Natural killer cell (primary cell): ENCODE results near the gene ARHGEF16. TPM values are rescaled to one million over a fixed set of nuclear protein-coding genes. Genes with fewer than 3 reads are reported as not detected.

Experiments
- ATAC-seq, 3 donors: fragments of 150-1000 bp in 2 of 3; fragments of 200-7000 bp in 1 of 3; cut with Tn5 transposase; 1 replicate in 1 of 3; 2 replicates in 2 of 3; pipeline ENCODE4 v1.10.0; 2021; ENCODE audit warnings: mild to moderate bottlenecking in 2 of 3, moderate library complexity in 2 of 3
- DNase-seq, 2 donors: peaks; one replicate each; pipeline versions ENCODE4 v3.0.0 to v3.0.0-alpha.2; 2013 to 2021; ENCODE audit warnings: mixed read lengths in 1 of 2
- H3K27ac ChIP-seq: one replicate; pipeline ENCODE4 v1.5.1; 2013; ENCODE audit warnings: mild to moderate bottlenecking, low read length
- H3K27me3 ChIP-seq: one replicate; pipeline ENCODE4 v1.6.1; 2013; ENCODE audit warnings: low read length; ENCODE audit not compliant: control insufficient read depth, insufficient read depth
- H3K36me3 ChIP-seq: one replicate; pipeline ENCODE4 v1.6.1; 2013; ENCODE audit warnings: low read length; ENCODE audit not compliant: control insufficient read depth, insufficient read depth
- H3K4me1 ChIP-seq: one replicate; pipeline ENCODE4 v1.6.1; 2013; ENCODE audit warnings: low read length; ENCODE audit not compliant: control insufficient read depth, insufficient read depth
- H3K4me3 ChIP-seq: one replicate; pipeline ENCODE4 v1.5.1; 2013; ENCODE audit warnings: low read length
- H3K9me3 ChIP-seq: one replicate; pipeline ENCODE4 v1.6.1; 2013; ENCODE audit warnings: low read length; ENCODE audit not compliant: control insufficient read depth, insufficient read depth
- H3K27ac Mint-ChIP-seq, 2 donors: one replicate each; pipeline ENCODE4 v1.8.0; 2022; ENCODE audit warnings: mild to moderate bottlenecking in 2 of 2, mixed read lengths in 2 of 2, moderate library complexity in 1 of 2
- H3K27me3 Mint-ChIP-seq, 2 donors: one replicate each; pipeline ENCODE4 v1.8.0; 2022; ENCODE audit warnings: low read depth in 2 of 2, mixed read lengths in 2 of 2
- H3K36me3 Mint-ChIP-seq: one replicate; pipeline ENCODE4 v1.8.0; 2022; ENCODE audit warnings: mixed read lengths
- H3K4me1 Mint-ChIP-seq, 2 donors: one replicate each; pipeline ENCODE4 v1.8.0; 2022; ENCODE audit warnings: mixed read lengths in 2 of 2
- H3K4me3 Mint-ChIP-seq: one replicate; pipeline ENCODE4 v1.8.0; 2022; ENCODE audit warnings: mild to moderate bottlenecking, moderate library complexity, mixed read lengths
- H3K9me3 Mint-ChIP-seq, 2 donors: one replicate each; pipeline ENCODE4 v1.8.0; 2022; ENCODE audit warnings: mixed read lengths in 2 of 2
- WGBS: methylation state at CpG from one replicate; pipeline ENCODE4 v1.1.7; 2013; ENCODE audit warnings: missing lambda C conversion rate; ENCODE audit not compliant: insufficient coverage; 5-methylcytosine and 5-hydroxymethylcytosine counted together
- intact Hi-C: fragments of 100-400 bp; cut with micrococcal nuclease; formaldehyde crosslinking; loops from one replicate; pipeline ENCODE4 v1.14.2; 2022
- total RNA-seq, 4 donors: library from RNA; stranded (reverse); fragments of 120-200 nt in 1 of 4; gene quantifications; one replicate each; pipeline versions ENCODE4 v1.2.3 to v1.2.4, GENCODE V29; 2013 to 2022
- TF ChIP-seq, protein P1 (sequence below): fragments of 200-600 bp; IDR thresholded peaks from one replicate; pipeline ENCODE4 v1.8.0; 2022; ENCODE audit warnings: antibody characterized with exemption

ARHGEF16 gene
- total RNA-seq, 3 donors from 2014 or later (not counting 1 experiment from before 2014, with no cell fraction given), result not detected

DNA sequence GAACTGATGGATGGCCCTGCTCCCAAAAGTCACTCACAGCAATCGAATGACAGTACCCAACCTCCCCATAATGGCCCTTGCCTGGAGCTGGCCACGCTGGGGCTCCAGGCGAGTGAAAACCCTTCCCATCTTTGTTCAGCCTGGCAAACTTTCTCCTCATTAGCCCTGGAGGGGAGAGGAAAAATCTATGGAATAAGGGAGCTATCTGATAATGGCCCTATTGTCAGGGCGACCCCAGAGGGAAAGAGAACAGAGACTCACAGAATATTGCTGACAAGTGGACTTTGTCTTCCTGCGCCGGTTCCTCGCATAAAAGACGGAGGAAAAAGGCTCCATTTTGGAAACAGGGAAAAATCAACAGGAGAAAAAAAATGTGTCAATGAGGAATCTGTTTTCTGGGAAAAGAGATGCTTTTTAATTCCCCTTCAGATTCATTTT lies 13.0 kb upstream of the ARHGEF16 start:
- Mint-ChIP-seq H3K4me3 (no peak overlapping the region), H3K4me1 (no peaks in the 10 kb centered on the region), H3K9me3 (no peaks in the 10 kb centered on the region), H3K27ac (no peak overlapping the region), H3K36me3 (no peaks in the 10 kb centered on the region), H3K27me3 (peaks cover 5 to 7% of the 10 kb centered on the region in 2 donors)
- no peak for DNase-seq
- H3K4me3 ChIP-seq, result no peak overlapping the region
- no peaks in the 10 kb centered on the region for H3K4me1 ChIP-seq
- intact Hi-C loops, result no loop called here
- H3K9me3 ChIP-seq, result no peaks in the 10 kb centered on the region
- no peaks in the 10 kb centered on the region for H3K27me3 ChIP-seq
- H3K36me3 ChIP-seq, result no peaks in the 10 kb centered on the region
- 83% methylated on average over 8 of the region's 8 CpGs for WGBS
- TF ChIP-seq, protein P1, sequence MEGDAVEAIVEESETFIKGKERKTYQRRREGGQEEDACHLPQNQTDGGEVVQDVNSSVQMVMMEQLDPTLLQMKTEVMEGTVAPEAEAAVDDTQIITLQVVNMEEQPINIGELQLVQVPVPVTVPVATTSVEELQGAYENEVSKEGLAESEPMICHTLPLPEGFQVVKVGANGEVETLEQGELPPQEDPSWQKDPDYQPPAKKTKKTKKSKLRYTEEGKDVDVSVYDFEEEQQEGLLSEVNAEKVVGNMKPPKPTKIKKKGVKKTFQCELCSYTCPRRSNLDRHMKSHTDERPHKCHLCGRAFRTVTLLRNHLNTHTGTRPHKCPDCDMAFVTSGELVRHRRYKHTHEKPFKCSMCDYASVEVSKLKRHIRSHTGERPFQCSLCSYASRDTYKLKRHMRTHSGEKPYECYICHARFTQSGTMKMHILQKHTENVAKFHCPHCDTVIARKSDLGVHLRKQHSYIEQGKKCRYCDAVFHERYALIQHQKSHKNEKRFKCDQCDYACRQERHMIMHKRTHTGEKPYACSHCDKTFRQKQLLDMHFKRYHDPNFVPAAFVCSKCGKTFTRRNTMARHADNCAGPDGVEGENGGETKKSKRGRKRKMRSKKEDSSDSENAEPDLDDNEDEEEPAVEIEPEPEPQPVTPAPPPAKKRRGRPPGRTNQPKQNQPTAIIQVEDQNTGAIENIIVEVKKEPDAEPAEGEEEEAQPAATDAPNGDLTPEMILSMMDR, result no peak
- no peak overlapping the region for H3K27ac ChIP-seq
- no peak for ATAC-seq

DNA sequence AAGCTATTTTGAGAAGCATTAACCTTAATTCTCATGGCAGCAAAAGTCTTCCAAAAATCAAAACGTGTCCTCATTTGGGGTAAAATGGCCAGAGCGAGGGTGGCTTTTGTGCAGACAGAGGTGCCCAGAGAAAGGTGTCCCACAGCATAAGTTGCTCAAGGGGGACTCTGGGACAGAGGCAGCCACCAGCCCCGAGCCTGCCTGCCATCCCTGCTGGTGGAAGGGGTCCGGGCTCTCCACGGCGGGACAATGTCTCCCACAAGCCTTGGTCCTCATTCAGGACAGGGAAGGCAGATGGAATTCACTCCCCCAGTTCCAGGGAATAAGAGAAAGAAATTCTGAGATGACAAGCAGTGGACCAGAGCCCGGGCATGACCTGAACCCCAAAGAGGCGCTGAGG lies 12.6 kb upstream of the ARHGEF16 start:
- 81% methylated on average over 8 of the region's 8 CpGs for WGBS
- Histone ChIP-seq H3K27me3 (no peaks in the 10 kb centered on the region), H3K27ac (no peak overlapping the region), H3K4me1 (no peaks in the 10 kb centered on the region), H3K4me3 (no peak overlapping the region), H3K36me3 (no peaks in the 10 kb centered on the region), H3K9me3 (no peaks in the 10 kb centered on the region)
- no peak overlapping the region for H3K27ac Mint-ChIP-seq
- ATAC-seq (no peak), DNase-seq (no peak)
- H3K27me3 Mint-ChIP-seq, result peaks cover 5 to 8% of the 10 kb centered on the region in 2 donors
- no peaks in the 10 kb centered on the region for H3K4me1 Mint-ChIP-seq
- no peaks in the 10 kb centered on the region for H3K36me3 Mint-ChIP-seq
- TF ChIP-seq, protein P1, result no peak
- no peak overlapping the region for H3K4me3 Mint-ChIP-seq
- no peaks in the 10 kb centered on the region for H3K9me3 Mint-ChIP-seq
- intact Hi-C loops, result no loop called here

DNA sequence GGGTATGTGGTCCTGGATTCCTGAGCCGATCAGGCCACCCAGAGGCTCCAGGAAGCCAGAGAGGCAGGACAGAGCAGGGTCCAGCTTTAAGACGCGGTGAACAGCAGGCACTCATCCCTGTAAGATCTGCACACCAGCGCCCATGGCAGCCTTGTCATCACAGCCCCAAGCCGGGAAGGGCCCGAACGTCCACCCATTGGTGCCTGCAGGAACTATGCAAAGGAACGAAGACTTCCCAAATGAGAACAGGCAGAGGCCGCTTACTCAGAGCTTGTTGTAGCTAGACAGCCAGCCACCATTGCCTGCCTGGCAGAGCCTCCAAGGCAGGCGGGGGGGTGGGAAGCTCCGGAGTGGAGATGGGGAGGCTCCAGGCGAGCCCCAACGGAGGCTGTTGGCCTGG lies 12.1 kb upstream of the ARHGEF16 start:
- Histone ChIP-seq H3K4me1 (no peaks in the 10 kb centered on the region), H3K9me3 (no peaks in the 10 kb centered on the region), H3K4me3 (no peak overlapping the region), H3K27me3 (no peaks in the 10 kb centered on the region), H3K36me3 (no peaks in the 10 kb centered on the region), H3K27ac (no peak overlapping the region)
- TF ChIP-seq, protein P1, result no peak
- no peaks in the 10 kb centered on the region for H3K9me3 Mint-ChIP-seq
- H3K4me3 Mint-ChIP-seq, result no peak overlapping the region
- ATAC-seq, result no peak
- no peaks in the 10 kb centered on the region for H3K36me3 Mint-ChIP-seq
- DNase-seq, result no peak
- H3K27ac Mint-ChIP-seq, result no peak overlapping the region
- 78% methylated on average over 13 of the region's 13 CpGs for WGBS
- intact Hi-C loops, result no loop called here
- H3K27me3 Mint-ChIP-seq, result peaks cover 5 to 12% of the 10 kb centered on the region in 2 donors
- H3K4me1 Mint-ChIP-seq, result no peaks in the 10 kb centered on the region

DNA sequence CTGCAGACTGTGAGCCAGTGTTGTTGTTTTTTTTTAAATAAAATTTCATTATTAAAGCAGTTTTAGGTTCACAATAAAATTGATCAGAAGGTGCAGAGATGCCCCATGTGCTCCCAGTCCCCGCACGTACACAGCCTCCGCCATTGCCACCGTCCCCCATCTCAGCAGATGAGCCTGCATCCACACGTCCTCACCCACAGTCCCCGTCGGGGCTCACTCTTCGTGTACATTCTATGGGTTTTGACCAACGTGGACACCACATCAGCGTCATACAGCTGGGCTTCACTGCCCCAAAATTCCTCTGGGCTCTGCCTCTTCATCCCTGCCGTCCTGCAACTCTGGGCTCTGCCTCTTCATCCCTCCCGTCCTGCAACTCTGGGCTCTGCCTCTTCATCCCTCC lies 11.6 kb upstream of the ARHGEF16 start:
- no peak overlapping the region for H3K27ac Mint-ChIP-seq
- no peak for DNase-seq
- no peak overlapping the region for H3K4me3 ChIP-seq
- H3K36me3 ChIP-seq, result no peaks in the 10 kb centered on the region
- H3K9me3 Mint-ChIP-seq, result peaks cover 0 to 2% of the 10 kb centered on the region in 2 donors
- TF ChIP-seq, protein P1, result no peak
- H3K36me3 Mint-ChIP-seq, result no peaks in the 10 kb centered on the region
- intact Hi-C loops, result no loop called here
- H3K27me3 ChIP-seq, result no peaks in the 10 kb centered on the region
- H3K4me1 Mint-ChIP-seq, result no peaks in the 10 kb centered on the region
- no peak overlapping the region for H3K27ac ChIP-seq
- H3K9me3 ChIP-seq, result no peaks in the 10 kb centered on the region
- no peaks in the 10 kb centered on the region for H3K4me1 ChIP-seq
- H3K4me3 Mint-ChIP-seq, result no peak overlapping the region
- ATAC-seq, result no peak
- peaks cover 5 to 18% of the 10 kb centered on the region in 2 donors for H3K27me3 Mint-ChIP-seq
- 86% methylated on average over 12 of the region's 12 CpGs for WGBS
